Measurements from ENCODE around the gene ANGPT4.
"Not testable (repeated sequence)": the region's sequence is repeated elsewhere in the genome, so short reads cannot be mapped to it uniquely, and the experiment has no call there.

ANGPT4 gene

DNA sequence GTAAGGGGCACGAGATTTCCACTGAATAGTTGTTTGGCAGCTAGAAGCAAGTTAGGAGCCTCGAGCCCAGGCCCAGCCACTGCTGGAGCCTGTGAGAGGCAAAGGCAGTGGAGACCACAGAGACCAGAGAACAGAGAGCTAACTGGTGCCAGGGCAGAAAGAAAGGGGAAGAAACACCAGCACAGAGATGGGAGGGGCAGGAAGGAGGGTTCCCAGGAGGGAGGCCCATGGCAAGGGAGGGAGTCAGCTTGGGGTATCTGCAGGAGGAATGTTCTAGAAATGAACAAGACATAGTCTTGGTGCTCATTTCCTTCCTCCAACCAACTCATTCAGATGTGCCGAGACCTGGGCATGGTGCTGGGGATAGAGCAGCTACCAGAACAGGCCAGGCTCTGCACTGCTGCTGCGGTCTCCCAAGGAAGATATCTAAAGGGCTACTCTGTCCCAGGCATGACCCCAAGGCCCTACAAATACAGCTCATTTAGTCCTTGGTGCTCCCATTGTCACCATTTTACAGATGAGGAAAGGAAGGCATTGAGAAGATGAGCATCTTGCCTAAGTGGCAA lies 10.7 kb downstream of the ANGPT4 start:
- DNase-seq: no peak

DNA sequence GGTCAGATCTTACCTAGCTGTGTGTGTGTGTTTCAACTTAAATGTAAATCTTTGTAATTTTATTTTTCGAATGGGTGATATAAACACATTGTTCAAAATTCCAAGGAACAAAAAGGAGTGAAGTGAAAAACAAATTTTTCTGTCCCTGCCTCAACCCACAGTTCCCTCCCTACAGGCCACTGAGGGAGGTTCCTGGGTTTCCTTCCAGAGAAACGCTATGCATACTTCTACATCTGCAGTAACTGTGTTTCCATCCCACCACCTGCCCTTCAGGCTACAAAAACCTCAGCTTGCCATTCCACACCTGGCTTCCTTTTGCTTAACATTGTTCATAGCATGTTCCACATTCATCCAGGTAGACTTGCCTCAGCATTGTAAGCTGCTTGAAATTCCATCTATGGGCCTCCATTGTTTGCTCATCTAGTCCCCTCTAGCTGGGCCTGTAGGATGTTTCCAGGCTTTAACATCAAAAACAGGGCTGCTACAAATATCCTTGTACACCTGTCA lies 12.0 kb downstream of the ANGPT4 start:
- DNase-seq: no peak

DNA sequence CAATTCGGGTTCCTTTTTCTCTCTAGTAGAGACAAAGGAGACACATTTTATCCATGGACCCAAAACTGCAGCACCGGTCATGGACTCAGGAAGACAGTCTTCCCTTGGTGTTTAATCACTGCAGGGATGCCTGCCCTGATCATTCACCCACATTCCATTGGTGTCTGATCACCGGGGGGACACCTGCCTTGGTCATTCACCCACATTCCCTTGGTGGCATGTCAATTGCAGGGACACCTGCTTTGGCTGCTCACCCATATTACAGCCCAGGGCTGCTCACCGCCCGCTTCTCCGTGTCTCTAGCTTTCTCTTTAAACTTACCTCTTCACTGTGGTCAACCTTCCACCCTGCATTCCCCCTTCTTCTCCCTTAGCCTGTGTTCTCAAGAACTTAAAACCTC lies 18.7 kb downstream of the ANGPT4 start:
- not testable (repeated sequence) for DNase-seq

DNA sequence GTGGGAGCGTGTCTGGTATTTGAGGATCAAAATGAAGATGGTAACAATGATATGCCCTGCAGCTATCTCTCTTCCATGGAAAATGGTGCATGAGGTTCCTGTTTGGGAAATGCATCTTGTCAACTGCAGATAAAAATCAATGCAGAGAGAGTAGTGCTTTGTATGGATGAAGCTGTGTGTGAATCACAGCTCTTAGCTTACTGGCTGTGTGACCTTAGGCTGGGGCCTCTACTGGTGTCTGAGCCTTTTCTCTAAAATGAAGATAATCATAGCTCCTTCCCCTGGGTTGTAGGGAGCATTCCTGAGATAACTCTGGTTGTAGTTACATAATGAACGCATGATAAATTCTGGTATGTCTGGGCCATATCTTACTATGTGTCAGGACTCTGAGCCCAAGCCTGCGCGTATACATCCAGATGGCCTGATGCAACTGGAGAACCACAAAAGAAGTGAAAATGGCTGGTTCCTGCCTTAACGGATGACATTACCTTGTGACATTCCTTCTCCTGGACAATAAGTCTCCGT lies 19.6 kb downstream of the ANGPT4 start:
- DNase-seq: no peak

DNA sequence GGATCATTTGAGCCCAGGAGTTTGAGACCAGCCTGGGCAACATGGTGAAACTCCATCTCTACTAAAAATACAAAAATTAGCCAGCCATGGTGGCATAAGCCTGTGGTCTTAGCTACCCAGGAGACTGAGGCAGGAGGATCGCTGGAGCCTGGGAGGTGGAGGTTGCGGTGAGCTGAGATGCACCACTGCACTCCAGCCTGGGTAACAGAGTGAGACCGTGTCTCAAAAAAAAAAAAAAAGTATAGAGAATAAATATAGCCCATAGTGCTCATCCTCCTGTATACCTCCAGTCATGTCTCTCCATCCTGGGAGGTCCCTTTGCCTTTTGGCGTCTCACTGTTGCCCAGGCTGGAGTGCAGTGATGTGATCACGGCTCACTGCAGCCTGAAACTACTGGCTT lies 23.8 kb downstream of the ANGPT4 start:
- not testable (repeated sequence) for DNase-seq

DNA sequence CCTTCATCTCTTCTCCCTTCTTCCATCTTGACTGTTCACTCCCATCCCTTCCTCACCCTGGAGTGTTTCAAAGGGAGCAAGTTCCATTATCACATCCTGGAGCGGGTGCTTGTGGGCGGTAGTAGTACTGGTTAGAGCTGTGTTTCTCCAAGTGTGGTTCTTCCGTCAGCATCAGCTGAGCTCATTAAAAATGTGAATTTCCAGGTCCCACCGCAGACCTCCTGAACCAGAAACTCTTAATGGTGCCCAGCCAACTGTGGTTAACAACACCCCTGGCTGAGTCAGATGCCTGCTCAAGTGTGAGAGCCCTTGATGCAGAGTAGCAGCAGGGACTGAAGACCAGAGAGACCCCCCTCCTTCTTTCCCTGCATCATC lies 24.4 kb downstream of the ANGPT4 start:
- DNase-seq: no peak

DNA sequence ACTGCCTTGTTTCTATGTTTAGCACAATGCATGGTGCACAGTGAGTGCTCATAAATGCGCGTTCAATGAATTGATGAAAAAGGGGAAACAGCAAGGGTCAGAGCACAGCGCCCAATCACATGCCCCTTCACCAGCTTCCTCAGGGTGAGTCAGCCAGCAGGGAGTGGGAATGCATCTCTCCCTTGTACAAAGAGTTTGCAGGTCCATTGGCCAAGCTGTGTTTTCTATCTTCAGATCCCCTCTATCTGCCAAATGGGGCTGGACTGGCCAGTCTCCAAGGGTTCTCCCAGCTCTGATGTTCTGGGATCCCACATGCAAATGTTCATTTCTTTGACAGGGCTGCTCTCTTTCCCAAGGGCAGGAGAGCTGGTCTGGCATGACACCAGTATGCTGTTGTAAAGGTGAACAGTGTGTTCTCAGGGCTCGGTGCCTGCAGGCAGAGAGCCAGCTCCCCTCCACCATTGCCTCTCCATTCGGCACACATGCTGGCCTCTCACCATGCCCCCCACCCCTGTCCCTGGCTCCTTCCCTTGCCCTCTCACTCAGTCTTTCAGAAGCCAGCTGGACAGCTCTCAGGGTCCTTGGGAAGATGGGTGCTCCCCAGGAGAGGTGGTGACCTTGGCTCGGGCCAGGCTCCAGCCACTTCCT lies 25.0 kb downstream of the ANGPT4 start:
- no peak for DNase-seq

DNA sequence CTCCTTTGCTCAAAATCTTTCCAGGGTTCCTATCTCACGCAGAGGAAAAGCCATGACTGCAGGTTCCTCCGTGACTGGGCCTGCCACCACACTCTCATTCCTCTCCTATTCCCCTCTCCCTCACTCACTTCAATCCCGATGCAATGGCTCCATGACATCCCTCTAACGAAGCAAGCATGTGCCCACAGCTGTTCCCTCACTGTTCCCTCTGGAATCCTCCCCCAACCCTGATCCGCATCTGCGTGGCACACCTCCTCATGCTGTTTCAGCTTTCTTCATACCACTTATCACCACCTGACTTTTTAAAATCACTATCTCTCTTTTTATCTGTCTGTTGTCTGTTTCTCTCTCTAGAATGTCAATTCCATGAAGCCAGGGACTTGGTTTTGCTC lies 25.5 kb downstream of the ANGPT4 start:
- no peak for DNase-seq

DNA sequence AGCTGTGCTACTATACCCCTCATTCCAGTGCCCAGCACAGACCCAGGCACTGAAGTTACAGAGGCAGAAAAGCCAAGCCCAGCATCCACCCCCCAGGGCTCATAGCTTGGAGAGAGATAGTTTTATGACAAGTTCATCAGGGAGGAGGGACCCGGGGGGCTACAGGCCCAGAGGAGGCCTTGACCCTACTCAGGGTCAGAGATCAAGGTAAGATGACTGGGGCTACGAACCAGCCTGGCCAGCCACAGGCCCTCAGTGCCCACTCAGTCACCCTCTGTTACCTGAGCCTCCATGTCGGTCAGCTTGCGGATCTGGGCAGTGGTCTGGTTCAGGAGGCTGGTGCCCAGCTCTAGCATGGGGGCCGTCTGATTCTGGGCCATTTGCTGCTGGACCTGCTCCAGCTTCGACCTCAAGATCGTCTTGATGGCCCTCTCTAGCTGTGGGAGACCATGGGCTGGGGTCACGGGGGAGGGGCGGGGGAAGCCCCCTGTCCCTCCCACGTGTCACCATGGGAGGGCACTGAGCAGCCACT lies 26.1 kb downstream of the ANGPT4 start:
- DNase-seq: no peak

DNA sequence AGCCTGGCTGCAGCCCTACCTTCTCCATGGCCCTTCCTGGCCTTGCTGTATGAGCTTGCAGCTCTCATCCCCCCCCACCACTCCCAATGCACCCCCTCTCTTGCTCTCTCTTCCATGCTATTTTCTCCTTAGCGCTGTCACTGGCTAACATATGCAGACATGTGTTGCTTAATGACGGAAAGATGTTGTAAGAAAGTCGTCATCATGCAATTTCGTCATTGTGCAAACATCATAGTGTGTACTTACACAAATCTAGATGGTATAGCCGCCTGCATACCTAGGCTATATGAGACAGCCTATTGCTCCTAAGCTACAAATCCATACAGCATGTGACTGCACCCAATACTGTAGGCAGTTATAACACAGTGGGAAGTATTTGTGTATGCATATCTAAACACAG lies 27.0 kb downstream of the ANGPT4 start:
- DNase-seq: no peak

DNA sequence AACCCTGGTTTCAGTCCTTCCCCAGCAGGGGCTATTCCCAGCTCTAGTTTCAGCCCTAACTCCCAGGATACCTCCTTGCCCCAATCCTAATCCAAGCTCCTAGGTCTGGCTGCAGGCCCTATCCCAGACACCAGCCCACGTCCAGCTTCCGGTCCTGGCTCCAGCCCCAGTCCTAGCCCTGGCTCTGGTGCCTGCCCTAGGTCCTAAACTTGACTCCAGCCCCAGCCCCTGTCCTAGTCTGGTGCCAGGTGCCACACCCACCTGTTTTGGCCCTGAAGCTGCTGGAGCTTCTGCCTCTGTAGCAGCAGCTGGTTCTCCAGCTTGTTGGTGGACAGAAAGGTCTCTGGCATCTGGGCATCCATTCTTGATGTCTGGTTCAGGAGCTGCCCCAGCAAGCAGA lies 28.1 kb downstream of the ANGPT4 start:
- DNase-seq: no peak

DNA sequence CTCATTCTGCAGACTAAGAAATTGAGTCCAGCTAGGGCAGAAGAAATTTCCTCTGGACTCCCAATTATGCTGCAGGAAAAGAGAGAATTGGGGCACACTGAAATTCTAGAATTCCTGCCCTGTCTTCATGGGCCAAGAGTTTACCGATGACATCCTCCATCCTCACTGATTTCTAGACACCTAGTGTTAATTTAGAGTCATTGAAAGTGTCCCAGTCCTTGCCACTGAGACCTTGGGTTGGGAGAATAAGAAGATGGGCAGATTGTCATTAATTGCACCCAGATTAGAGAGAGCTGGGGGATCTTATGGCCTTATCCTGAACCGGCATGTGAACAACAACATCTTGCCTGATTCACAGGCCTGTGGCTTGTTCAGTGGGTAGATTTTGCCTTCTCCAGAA lies 29.0 kb downstream of the ANGPT4 start:
- DNase-seq: no peak

DNA sequence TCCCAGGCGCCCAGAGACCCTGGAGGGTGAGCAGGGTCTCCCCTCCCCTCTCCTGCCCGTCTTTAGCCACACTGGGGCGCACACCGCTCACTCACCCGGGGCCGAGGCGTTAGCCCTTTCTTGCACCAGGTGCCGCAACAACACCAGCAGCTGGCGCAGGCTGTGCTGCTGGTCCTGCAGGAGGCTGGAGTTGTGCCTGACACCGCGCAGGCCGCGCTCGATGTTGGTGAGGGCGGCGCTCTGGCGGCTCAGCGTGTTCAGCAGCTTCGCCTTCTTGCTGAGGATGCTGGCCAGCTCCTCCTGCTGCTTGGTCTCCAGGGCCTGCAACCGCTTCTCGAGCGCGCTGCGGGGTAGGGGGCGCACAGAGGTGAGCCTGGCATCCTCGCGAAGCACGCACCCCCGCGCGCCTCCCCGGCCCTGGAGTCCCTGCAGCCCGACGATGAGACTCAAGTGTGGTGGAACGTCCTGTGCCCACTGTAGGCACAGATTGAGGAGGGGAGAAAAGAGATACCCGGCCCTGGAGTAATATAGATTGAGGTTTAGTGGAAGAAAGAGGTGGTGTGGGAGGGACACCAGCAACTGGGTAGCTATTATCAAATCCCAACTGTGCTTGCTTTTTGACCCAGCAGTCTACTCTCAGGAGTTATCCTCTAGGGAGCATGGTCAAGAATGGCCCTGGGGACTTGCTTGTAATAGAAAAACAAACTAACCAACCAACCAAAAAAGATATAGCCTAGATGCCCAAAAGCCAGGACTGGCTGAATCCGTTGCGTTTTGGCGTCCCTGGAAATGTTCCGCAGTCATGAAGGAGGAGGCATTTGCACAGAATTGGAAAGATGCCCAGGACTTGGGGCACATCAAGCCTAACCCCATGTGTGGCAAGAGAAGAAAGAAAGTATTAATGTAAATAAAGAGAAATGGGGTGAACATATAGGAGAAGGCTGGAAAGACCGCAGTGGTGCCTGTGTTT lies 30.9 kb downstream of the ANGPT4 start:
- DNase-seq: no peak

DNA sequence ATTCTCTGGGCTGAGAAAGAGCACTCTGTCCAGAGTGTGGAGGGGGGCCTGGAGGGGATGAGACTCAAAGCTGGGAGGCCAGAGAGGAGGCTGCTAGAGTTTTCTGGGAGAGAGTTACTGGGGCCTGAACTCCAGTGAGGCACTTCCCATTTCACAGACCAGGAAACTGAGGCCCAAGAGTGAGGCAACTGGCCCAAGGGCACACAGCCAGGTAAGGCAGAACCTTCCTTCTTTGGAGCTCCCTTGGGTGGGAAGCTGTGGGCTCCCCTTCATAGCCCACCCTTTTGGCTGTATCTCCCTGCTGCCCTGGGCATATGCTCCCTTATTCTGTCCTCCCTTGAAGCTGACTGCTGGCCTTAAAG lies 34.4 kb downstream of the ANGPT4 start:
- DNase-seq: no peak

DNA sequence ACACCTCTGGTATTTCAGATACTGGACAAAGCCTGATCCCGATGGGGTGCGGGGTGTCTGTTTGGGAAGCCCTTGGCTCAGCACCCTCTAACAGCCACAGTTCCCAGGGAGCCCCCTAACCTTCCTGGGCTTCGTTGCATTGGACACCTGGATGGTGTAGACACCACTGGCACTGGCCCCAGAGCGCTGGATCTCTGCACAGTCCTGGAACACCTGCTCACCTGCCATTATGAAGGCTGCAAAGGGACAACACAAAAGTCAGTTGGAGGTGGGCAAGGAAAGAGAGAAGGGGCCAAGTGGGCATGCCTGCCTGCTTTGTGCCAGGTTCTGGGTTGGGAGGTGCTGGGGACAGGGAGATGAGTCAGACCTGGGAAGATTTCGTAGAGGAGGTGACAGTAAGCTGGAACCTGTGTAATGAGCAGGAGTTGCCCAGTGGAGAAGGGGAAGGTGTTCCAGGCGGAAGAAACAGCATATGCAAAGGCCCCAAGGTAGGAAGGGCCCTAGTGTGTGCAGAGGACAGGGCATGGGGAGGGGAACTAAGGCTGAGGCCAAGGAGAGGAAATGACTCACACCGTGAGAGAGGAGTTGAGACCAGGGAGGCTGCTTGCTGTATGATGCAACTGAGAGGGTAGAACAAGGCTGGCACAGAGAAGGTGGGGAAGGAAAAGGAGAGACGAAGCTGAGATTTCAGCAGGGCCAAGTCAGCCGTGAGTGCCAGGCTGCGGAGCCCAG lies 34.9 kb downstream of the ANGPT4 start:
- DNase-seq: no peak

DNA sequence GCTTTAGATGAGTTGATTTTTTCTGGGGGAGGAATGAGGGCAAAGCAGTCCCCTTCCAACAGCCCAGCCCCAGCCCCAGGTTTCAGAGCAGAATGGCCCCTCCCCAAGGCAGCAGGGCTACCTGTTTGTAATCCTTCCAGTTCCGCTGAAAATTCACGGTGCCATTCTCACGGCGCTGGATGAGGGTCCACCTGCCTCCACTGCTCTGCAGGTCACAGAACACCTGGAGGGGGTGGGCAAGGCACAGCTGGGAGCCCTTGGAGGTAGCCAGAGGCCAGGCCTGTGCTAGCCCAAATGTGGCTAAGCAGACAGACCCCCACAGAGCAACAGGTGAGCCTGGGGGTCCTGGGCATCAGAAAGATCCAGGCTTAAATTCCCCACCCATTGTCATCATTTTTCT lies 36.5 kb downstream of the ANGPT4 start:
- DNase-seq: no peak

DNA sequence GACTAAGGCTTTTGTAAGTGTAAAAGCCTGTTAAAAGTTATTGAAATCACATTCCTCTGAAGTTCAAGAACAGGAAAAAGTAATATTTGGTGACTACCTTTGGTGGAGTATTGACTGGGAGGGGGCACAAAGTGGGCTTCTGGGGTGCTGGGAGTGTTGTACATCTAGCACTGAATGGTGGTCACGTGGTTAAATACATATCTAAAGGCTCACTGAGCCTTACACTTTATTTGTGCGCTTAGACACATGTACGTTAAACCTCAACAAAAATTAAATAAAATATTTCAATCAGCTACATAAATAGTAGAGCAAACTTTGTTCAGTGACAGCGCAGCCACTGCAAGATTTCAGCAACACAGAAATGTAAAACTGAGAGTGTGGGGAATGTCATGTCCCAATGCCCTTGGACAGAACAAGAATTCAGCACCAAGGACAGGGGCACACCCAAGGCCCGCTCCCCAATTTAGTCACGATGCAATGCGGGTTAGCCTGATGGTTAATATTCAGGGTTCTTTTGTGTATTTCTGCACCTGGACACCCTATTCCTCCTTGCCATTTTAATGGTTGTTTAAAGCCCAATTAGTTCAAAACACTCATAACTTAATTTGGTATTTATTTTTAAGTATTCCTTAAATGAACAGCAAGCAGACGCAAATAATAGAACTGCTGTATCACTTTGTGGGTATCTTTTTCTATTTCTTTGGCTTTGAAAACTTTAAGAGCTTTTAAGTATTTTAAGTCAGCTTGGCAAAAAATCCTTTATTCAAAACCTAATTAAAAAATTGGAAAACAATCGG lies 37.4 kb downstream of the ANGPT4 start:
- DNase-seq: peak; percentile 11

DNA sequence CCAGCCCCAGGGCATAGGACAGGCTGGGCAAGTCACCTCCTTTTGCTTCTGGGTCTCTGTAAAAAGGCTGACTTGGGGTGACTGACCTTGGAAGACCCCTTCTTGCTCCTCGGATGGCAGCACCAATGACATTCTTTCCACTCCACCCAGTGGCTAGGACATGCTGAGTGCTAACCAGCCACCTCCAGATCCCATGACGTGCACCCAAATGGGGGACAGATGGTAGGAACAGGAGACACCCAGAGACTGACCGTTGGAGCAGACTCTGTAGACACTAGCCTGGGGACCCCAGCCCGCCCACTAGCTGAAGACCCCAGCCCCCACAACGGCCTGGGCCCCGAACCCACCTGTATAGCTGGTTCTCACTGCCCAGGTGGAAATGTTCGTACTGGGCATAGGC lies 38.3 kb downstream of the ANGPT4 start:
- DNase-seq: no peak

DNA sequence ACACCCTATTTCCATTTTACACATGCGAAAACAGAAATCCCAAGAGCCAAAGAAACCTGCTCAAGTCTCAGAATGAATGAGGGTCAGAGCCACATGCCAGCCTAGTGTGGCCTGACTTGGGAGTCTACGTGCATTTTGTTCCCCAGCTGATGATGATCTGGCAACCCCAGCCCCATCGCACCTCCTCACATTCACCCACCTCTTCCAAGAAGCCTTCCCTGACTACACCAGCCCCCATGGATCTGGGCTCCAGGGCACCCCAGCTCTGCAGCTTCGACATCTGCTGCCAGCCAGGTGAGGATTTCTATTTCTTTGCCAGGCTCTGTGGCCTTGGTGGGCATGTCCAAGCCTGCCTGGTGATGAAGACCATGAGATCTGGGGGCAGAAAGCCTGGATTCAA lies 41.0 kb downstream of the ANGPT4 start:
- no peak for DNase-seq

DNA sequence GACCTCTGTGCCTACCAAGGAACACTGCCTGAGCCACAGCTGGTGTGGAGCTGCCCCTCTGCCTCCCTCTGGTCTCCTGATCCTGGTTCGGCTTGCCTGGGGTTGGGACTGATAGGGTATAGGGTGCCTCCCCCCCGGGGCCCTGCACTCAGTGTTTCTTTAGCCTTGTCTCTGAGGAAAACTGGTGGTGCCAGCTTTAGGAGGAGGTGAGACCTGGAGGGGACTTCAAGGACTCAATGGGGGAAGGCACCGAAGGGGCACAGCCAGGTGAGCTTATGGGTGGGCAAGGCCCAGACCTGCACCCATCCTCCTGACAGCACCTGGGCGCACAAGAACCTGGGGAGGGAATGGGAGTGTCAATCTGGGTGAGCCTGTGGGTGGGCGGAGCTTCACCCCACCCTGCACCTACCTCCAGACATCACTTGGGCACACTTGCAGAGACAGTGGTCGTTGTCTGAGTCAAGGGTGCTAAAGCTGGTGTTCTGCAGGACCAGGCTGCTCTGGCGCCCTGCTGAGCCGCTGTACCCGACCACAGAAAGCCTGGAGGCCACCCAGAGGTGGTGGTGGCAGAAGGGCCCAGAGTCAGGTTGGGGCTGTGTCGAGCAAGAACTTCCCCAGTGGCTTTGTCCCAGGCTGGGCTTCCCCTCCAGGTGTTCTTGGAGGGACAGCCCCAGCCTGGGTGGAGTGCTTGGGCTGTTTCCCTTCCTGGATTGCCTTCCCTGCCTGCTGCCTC lies 42.1 kb downstream of the ANGPT4 start:
- DNase-seq: no peak

DNA sequence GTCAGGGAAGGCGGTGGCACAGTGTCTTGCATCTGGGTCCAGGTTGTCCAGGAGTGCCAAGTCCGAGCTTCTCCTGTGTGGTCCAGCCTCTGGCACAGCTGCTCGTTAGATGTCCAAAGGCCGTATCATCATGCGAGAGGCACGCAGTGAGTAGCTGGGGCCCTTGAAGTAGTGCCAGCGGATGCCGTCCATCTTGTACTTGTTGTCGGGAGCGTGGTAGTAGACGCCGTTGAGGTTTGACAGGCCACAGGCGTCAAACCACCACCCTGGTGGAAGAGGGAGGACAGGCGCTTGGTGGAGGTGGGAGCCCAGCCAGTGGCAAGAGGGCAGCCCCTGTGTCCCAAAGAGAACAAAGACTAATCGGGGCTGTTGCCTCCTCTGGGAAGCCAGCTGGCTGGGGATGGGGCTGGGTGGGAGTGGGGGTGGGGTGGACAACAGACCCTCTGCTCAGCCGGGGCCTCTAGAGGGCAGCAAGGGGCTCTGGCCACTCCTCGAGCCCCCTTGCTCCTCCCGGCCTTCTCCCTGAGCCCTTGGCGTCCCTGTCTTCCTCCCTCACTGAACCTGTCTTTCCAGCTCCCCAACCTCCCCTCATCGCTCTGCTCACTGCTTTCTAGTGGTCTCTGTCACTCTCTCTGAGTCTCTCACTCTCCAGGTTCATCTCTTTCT lies 43.1 kb downstream of the ANGPT4 start:
- no peak for DNase-seq
